Measurements from ENCODE around the gene PDE9A. TPM values are rescaled to one million over a fixed set of nuclear protein-coding genes. Genes with fewer than 3 reads are reported as not detected.
A peak's percentile ranks its signal among the peaks of the same experiment; 100 is the strongest.

PDE9A gene
- total RNA-seq (9.3 and 14.2 TPM in 2 replicates), polyA plus RNA-seq (6.8 and 12.5 TPM in 2 replicates)

- H3K4me1 ChIP-seq (ENCODE audit: low read depth): peaks cover 15% of the 10 kb centered on the region
- H3K36me3 ChIP-seq: no peaks in the 10 kb centered on the region
- H3K9me3 ChIP-seq (ENCODE audit: low read depth): no peaks in the 10 kb centered on the region
- no peak for TF ChIP-seq CTCF (IDR thresholded peaks at IDR 0.05; ENCODE audit: low read depth, low read length)
- H3K27me3 ChIP-seq: no peaks in the 10 kb centered on the region
- DNase-seq (ENCODE audit: low read depth in 1 of 2, low spot score in 1 of 2): peak in 1 of 2 donors; percentile 81
- peak within 1 kb of the TSS; percentile 75 for H3K4me3 ChIP-seq
- H3K27ac ChIP-seq: no peak within 1 kb of the TSS
Observed at GRCh38 chr21:42653231-42654061, at the start of gene PDE9A. Gene PDE9A (plus strand): TSS chr21:42653621. CDS start chr21:42653815, 194 bp downstream.

- no peak overlapping the region for H3K4me3 ChIP-seq
- TF ChIP-seq CTCF (IDR thresholded peaks at IDR 0.05; ENCODE audit: low read depth, low read length): no peak
- no peak for DNase-seq (ENCODE audit: low read depth in 1 of 2, low spot score in 1 of 2)
- no peaks in the 10 kb centered on the region for H3K9me3 ChIP-seq (ENCODE audit: low read depth)
- no peaks in the 10 kb centered on the region for H3K4me1 ChIP-seq (ENCODE audit: low read depth)
- no peak overlapping the region for H3K27ac ChIP-seq
- no peaks in the 10 kb centered on the region for H3K36me3 ChIP-seq
- no peaks in the 10 kb centered on the region for H3K27me3 ChIP-seq
Observed at GRCh38 chr21:42607102-42607501, 46.3 kb upstream of the PDE9A start.

DNA sequence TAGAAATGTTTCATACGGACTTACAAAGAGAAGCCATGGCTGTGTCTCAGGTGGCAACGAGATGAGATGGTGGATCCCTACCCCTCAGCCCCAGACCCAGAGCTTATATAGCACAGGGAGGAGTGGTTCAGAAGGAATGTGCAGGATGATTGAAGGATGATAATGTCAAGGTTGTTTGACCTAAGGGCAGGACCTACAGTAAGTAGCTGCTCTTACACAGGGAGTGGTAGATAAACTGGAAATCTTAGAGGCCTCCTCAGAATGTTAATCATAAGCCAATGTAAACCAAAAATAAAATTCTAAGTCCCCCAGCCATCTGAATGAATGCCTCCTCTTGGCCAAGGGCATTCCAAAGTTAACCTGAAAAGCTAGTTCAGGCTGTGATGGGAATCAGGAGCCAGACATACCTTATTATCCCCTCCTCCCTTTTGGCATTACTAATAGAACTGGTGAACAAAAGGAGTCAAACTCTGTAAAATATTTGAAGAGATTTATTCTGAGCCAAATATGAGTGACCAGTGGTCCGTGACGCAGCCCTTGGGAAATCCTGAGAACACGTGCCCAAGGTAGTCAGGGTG lies 45.8 kb upstream of the PDE9A start:
- no peak for TF ChIP-seq CTCF (IDR thresholded peaks at IDR 0.05; ENCODE audit: low read depth, low read length)

GRCh38 chr21:42608446-42608845 lies 45.0 kb upstream of the PDE9A start:
- H3K4me1 ChIP-seq (ENCODE audit: low read depth): no peaks in the 10 kb centered on the region
- TF ChIP-seq CTCF (IDR thresholded peaks at IDR 0.05; ENCODE audit: low read depth, low read length): no peak

More for the DNA sequence above, 45.8 kb upstream of the PDE9A start:
- no peak for DNase-seq (ENCODE audit: low read depth in 1 of 2, low spot score in 1 of 2)
- no peak overlapping the region for H3K27ac ChIP-seq
- H3K4me3 ChIP-seq: no peak overlapping the region
- no peaks in the 10 kb centered on the region for H3K27me3 ChIP-seq
- H3K4me1 ChIP-seq (ENCODE audit: low read depth): no peaks in the 10 kb centered on the region
- H3K36me3 ChIP-seq: no peaks in the 10 kb centered on the region
- no peaks in the 10 kb centered on the region for H3K9me3 ChIP-seq (ENCODE audit: low read depth)

DNA sequence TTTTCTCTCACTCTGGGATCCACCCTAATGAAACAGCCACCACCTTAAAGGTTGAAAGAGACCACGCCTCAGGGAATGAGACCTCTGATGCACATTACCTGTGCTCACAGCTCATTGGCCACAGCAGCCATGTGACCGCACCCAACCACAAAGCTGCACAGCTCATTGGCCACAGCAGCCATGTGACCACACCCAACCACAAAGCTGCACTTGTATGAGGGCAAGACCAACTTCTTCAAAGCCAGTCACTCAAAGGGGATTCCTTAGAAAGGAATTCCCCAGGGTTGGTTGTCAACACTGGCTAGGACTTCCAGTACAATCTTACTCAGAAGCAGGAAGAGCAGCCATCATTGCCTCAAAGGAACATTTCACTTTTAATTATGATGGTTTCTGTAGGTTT lies 43.6 kb upstream of the PDE9A start:
- DNase-seq (ENCODE audit: low read depth in 1 of 2, low spot score in 1 of 2): no peak
- no peaks in the 10 kb centered on the region for H3K36me3 ChIP-seq
- H3K9me3 ChIP-seq (ENCODE audit: low read depth): no peaks in the 10 kb centered on the region
- no peak overlapping the region for H3K27ac ChIP-seq
- TF ChIP-seq CTCF (IDR thresholded peaks at IDR 0.05; ENCODE audit: low read depth, low read length): no peak
- H3K4me1 ChIP-seq (ENCODE audit: low read depth): no peaks in the 10 kb centered on the region
- no peaks in the 10 kb centered on the region for H3K27me3 ChIP-seq
- no peak overlapping the region for H3K4me3 ChIP-seq

More at GRCh38 chr21:42608446-42608845, 45.0 kb upstream of the PDE9A start:
- DNase-seq (ENCODE audit: low read depth in 1 of 2, low spot score in 1 of 2): no peak
- Histone ChIP-seq H3K9me3 (ENCODE audit: low read depth) (no peaks in the 10 kb centered on the region), H3K27ac (no peak overlapping the region), H3K36me3 (no peaks in the 10 kb centered on the region), H3K4me3 (no peak overlapping the region), H3K27me3 (no peaks in the 10 kb centered on the region)
